HCT116 (cell line): ENCODE results near the gene WNK2.

Experiments used
- CTCF ChIP-seq, 3 experiments: fragments of 200-600 bp in 1 of 3; sonication (generic) in 1 of 3; IDR thresholded peaks in 2 of 3; conservative IDR thresholded peaks in 1 of 3; 2 replicates each; pipeline ENCODE4 v1.5.1; 2012 to 2017; ENCODE audit warnings: low read depth in 2 of 3, low read length in 2 of 3, antibody characterized with exemption in 1 of 3, borderline replicate concordance in 1 of 3, control low read depth in 1 of 3, mild to moderate bottlenecking in 1 of 3, mixed read lengths in 1 of 3, mixed run types in 1 of 3, moderate library complexity in 1 of 3; ENCODE audit not compliant: insufficient read depth in 1 of 3
- EGR1 ChIP-seq: IDR thresholded peaks from 2 replicates; pipeline ENCODE4 v1.6.1; 2012; ENCODE audit warnings: low read depth
- ELF1 ChIP-seq: IDR thresholded peaks from 2 replicates; pipeline ENCODE4 v1.6.1; 2012; ENCODE audit warnings: low read depth, borderline replicate concordance
- EZH2 ChIP-seq: fragments of 200-600 bp; sonication (generic); IDR thresholded peaks from 2 replicates; pipeline ENCODE4 v1.6.1; 2017; ENCODE audit warnings: antibody characterized with exemption, mixed run types
- EZH2phosphoT487 ChIP-seq: fragments of 200-600 bp; IDR thresholded peaks from 2 replicates; pipeline ENCODE4 v1.6.1; 2018; ENCODE audit warnings: antibody characterized with exemption, borderline replicate concordance
- FOSL1 ChIP-seq: IDR thresholded peaks from 2 replicates; pipeline ENCODE4 v1.6.1; 2012; ENCODE audit warnings: low read depth
- POLR2A ChIP-seq: IDR thresholded peaks from 2 replicates; pipeline ENCODE4 v1.7.0; 2011; ENCODE audit warnings: borderline replicate concordance; ENCODE audit not compliant: insufficient read depth, insufficient read length; ENCODE audit errors: extremely low read depth
- POLR2AphosphoS5 ChIP-seq: IDR thresholded peaks from 2 replicates; pipeline ENCODE4 v1.6.1; 2011; ENCODE audit warnings: mild to moderate bottlenecking, low read depth, low read length, moderate library complexity
- RAD21 ChIP-seq: IDR thresholded peaks from 2 replicates; pipeline ENCODE4 v1.6.1; 2012; ENCODE audit warnings: low read depth, mild to moderate bottlenecking
- REST ChIP-seq: IDR thresholded peaks from 2 replicates; pipeline ENCODE4 v1.6.1; 2012; ENCODE audit warnings: low read depth
- SRF ChIP-seq: IDR thresholded peaks from 2 replicates; pipeline ENCODE4 v1.6.1; 2012; ENCODE audit warnings: low read depth
- TCF7L2 ChIP-seq: IDR thresholded peaks from 2 replicates; pipeline ENCODE4 v1.7.0; 2011; ENCODE audit warnings: borderline replicate concordance, inconsistent platforms; ENCODE audit not compliant: insufficient read depth, insufficient read length; ENCODE audit errors: extremely low read depth
- ZBTB33 ChIP-seq: IDR thresholded peaks from 2 replicates; pipeline ENCODE4 v1.6.1; 2011; ENCODE audit warnings: mild to moderate bottlenecking, low read length, moderate library complexity; ENCODE audit not compliant: insufficient replicate concordance; ENCODE audit errors: extremely low read depth

- TF ChIP-seq ZBTB33 (no peak), EZH2phosphoT487 (no peak), POLR2AphosphoS5 (no peak), FOSL1 (no peak), CTCF (IDR thresholded peaks at IDR 0.05 in 2 of 3, conservative IDR thresholded peaks at IDR 0.05 in 1 of 3; ENCODE audit: borderline replicate concordance in 1 of 3, insufficient read depth in 1 of 3, low read depth in 2 of 3, low read length in 2 of 3) (no peak), POLR2A (no peak), EZH2 (no peak), SRF (no peak), RAD21 (no peak), TCF7L2 (no peak), EGR1 (no peak), ELF1 (no peak), REST (no peak)
Observed at GRCh38 chr9:93252781-93253530, 69.0 kb downstream of the WNK2 start.
